C4-2B (cell line): ENCODE measurements around the gene PP2D1.

Experiments used
- ZFX ChIP-seq: fragments of 450-650 bp; IDR thresholded peaks from 2 replicates; pipeline ENCODE4 v1.6.1; 2017
- TF ChIP-seq, protein P1 (sequence below): fragments of 450-650 bp; conservative IDR thresholded peaks from 2 replicates; pipeline ENCODE4 v1.5.1; 2017; ENCODE audit warnings: mild to moderate bottlenecking

DNA sequence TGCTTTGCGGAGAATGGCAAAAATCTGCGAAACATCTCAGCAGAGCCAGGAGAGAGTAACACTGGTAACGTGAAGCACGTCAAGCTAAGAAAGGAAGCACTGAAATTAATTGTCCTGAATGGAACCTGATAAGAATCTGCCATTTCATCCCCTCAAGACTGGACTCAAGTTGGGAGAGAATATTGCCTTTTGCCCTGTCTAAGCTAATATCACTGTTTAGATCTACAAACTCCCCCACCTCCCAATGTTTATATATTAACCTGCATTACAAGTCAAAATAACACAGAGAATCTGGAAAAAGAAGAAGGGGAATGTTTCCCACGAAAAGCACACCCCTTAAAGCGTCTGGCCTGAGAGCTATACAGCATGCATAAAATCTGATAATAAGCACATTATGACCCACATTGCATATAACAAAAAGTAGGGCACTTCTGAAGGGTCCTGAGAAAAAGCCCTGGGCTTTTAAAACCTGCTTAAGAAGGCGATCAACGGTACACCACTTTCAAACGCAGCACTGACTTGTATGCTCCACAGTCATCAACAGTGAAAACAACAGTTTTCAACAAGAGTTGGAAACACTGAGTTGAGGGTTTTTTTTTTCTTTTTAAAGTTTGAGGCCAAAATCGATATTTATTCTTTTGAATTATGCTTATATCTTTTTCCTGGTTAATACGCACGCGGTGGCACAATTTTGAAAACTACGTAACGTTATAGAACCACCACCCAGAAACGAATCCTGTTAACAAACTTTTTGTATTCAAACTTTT lies 26.8 kb upstream of the PP2D1 start:
- TF ChIP-seq, protein P1, sequence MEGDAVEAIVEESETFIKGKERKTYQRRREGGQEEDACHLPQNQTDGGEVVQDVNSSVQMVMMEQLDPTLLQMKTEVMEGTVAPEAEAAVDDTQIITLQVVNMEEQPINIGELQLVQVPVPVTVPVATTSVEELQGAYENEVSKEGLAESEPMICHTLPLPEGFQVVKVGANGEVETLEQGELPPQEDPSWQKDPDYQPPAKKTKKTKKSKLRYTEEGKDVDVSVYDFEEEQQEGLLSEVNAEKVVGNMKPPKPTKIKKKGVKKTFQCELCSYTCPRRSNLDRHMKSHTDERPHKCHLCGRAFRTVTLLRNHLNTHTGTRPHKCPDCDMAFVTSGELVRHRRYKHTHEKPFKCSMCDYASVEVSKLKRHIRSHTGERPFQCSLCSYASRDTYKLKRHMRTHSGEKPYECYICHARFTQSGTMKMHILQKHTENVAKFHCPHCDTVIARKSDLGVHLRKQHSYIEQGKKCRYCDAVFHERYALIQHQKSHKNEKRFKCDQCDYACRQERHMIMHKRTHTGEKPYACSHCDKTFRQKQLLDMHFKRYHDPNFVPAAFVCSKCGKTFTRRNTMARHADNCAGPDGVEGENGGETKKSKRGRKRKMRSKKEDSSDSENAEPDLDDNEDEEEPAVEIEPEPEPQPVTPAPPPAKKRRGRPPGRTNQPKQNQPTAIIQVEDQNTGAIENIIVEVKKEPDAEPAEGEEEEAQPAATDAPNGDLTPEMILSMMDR: no peak
- TF ChIP-seq ZFX: no peak
